HEK293 (cell line): ENCODE data around the gene SYNE1.
"Not testable (repeated sequence)": the region's sequence is repeated elsewhere in the genome, so short reads cannot be mapped to it uniquely, and the experiment has no call there.

Experiments
- CTCF ChIA-PET: fragments of 350-600 bp; formaldehyde crosslinking; extraction: SDS; loops from one replicate; lab custom pipeline; 2021; ENCODE audit warnings: antibody characterized with exemption; lab: Yijun Ruan, JAX
- POLR2A ChIA-PET: fragments of 300-600 bp; formaldehyde crosslinking; extraction: SDS; loops from one replicate; lab custom pipeline; 2020; ENCODE audit warnings: antibody characterized with exemption, inconsistent platforms; lab: Yijun Ruan, JAX
- H3K27ac ChIP-seq: fragments of 200-500 bp; sonication (Bioruptor generic); 2 replicates; pipeline ENCODE4 v1.5.1; 2014; ENCODE audit warnings: low read depth, low read length, control low read depth, inconsistent platforms; ENCODE audit errors: extremely low read depth
- H3K36me3 ChIP-seq, 2 experiments: fragments of 200-500 bp in 1 of 2; sonication (Bioruptor generic) in 1 of 2; 1 replicate in 1 of 2; 2 replicates in 1 of 2; pipeline ENCODE4 v1.5.1; 2014 to 2017; ENCODE audit warnings: inconsistent platforms in 2 of 2, low read length in 2 of 2; ENCODE audit not compliant: control insufficient read depth in 2 of 2, insufficient read depth in 1 of 2
- H3K4me1 ChIP-seq: fragments of 200-500 bp; sonication (Bioruptor generic); 2 replicates; pipeline ENCODE4 v1.5.1; 2014; ENCODE audit warnings: mild to moderate bottlenecking, low read length, inconsistent platforms; ENCODE audit not compliant: control insufficient read depth, insufficient read depth
- H3K4me3 ChIP-seq: 2 replicates; pipeline ENCODE4 v1.5.1; 2011; ENCODE audit warnings: low read depth, mild to moderate bottlenecking, control low read depth, low read length, moderate library complexity
- H3K9me3 ChIP-seq: fragments of 200-500 bp; sonication (Bioruptor generic); 2 replicates; pipeline ENCODE4 v1.5.1; 2014; ENCODE audit warnings: low read depth, low read length, inconsistent platforms; ENCODE audit not compliant: control insufficient read depth, insufficient read depth
- GLIS1 ChIP-seq: fragments of 450-650 bp; formaldehyde crosslinking; IDR thresholded peaks from 2 replicates; pipeline ENCODE4 v1.5.1; 2016; ENCODE audit warnings: missing biosample characterization, missing genetic modification characterization
- OVOL3 ChIP-seq: fragments of 450-650 bp; formaldehyde crosslinking; IDR thresholded peaks from 2 replicates; pipeline ENCODE4 v1.5.1; 2016; ENCODE audit warnings: missing biosample characterization, missing genetic modification characterization
- ZNF138 ChIP-seq: fragments of 450-650 bp; formaldehyde crosslinking; IDR thresholded peaks from 2 replicates; pipeline ENCODE4 v1.5.1; 2016; ENCODE audit warnings: missing biosample characterization, missing genetic modification characterization, borderline replicate concordance
- ZNF146 ChIP-seq: fragments of 450-650 bp; formaldehyde crosslinking; IDR thresholded peaks from 2 replicates; pipeline ENCODE4 v1.5.1; 2016; ENCODE audit warnings: missing biosample characterization, missing genetic modification characterization
- ZNF174 ChIP-seq: fragments of 450-650 bp; formaldehyde crosslinking; IDR thresholded peaks from 2 replicates; pipeline ENCODE4 v1.5.0; 2017; ENCODE audit warnings: missing biosample characterization, mild to moderate bottlenecking, missing genetic modification characterization
- ZNF239 ChIP-seq: fragments of 450-650 bp; formaldehyde crosslinking; IDR thresholded peaks from 2 replicates; pipeline ENCODE4 v1.5.1; 2016; ENCODE audit warnings: missing biosample characterization, missing genetic modification characterization
- ZNF248 ChIP-seq: fragments of 450-650 bp; formaldehyde crosslinking; IDR thresholded peaks from 2 replicates; pipeline ENCODE4 v1.5.1; 2017; ENCODE audit warnings: missing biosample characterization, missing genetic modification characterization
- ZNF292 ChIP-seq: fragments of 450-650 bp; formaldehyde crosslinking; IDR thresholded peaks from 2 replicates; pipeline ENCODE4 v1.5.1; 2016; ENCODE audit warnings: low read depth, missing biosample characterization, missing genetic modification characterization, borderline replicate concordance
- ZNF354C ChIP-seq: fragments of 450-650 bp; formaldehyde crosslinking; IDR thresholded peaks from 2 replicates; pipeline ENCODE4 v1.5.1; 2016; ENCODE audit warnings: missing biosample characterization, missing genetic modification characterization, low read depth, borderline replicate concordance
- ZNF629 ChIP-seq: fragments of 450-650 bp; formaldehyde crosslinking; IDR thresholded peaks from 2 replicates; pipeline ENCODE4 v1.5.1; 2017; ENCODE audit warnings: missing biosample characterization, missing genetic modification characterization
- ZNF747 ChIP-seq: fragments of 450-650 bp; formaldehyde crosslinking; IDR thresholded peaks from 2 replicates; pipeline ENCODE4 v1.5.1; 2016; ENCODE audit warnings: missing biosample characterization, missing genetic modification characterization
- ZXDB ChIP-seq: fragments of 450-650 bp; formaldehyde crosslinking; IDR thresholded peaks from 2 replicates; pipeline ENCODE4 v1.5.1; 2016; ENCODE audit warnings: missing biosample characterization, missing genetic modification characterization
- TF ChIP-seq, protein P1 (sequence below): fragments of 450-650 bp; formaldehyde crosslinking; IDR thresholded peaks from 2 replicates; pipeline ENCODE4 v1.5.1; 2017; ENCODE audit warnings: missing biosample characterization, missing genetic modification characterization
- TF ChIP-seq, protein P2 (sequence below): fragments of 450-650 bp; formaldehyde crosslinking; IDR thresholded peaks from 2 replicates; pipeline ENCODE4 v1.5.1; 2016; ENCODE audit warnings: missing biosample characterization, missing genetic modification characterization, borderline replicate concordance
- TF ChIP-seq, protein P3 (sequence below): fragments of 450-650 bp; formaldehyde crosslinking; IDR thresholded peaks from 2 replicates; pipeline ENCODE4 v1.5.1; 2016; ENCODE audit warnings: missing biosample characterization, missing genetic modification characterization
- TF ChIP-seq, protein P4 (sequence below): fragments of 450-650 bp; formaldehyde crosslinking; IDR thresholded peaks from 2 replicates; pipeline ENCODE4 v1.5.1; 2016; ENCODE audit warnings: missing biosample characterization, missing genetic modification characterization

The SYNE1 gene

DNA sequence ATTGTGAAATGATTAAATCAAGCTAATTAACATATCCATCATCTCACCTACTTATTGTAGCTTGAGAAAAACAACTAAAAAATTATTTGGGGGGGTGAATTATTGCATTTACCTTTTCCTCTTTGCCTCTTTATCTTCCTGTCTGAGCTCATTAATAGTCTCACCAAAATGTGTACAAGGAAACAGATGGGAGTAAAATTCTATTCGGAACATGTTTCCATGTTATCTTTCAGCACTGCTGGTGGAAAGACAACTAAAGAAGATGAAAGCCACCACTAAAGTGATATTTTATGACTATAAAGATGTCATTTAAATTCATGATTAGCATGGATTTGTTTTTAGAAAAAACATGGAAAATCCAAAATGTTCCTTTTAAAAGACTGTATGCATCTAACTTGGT is 102.6 kb downstream of the SYNE1 start (continued):
- TF ChIP-seq GLIS1 (tag by site-specific recombination) (no peak), ZNF747 (tag by site-specific recombination) (no peak)
- TF ChIP-seq, protein P1, sequence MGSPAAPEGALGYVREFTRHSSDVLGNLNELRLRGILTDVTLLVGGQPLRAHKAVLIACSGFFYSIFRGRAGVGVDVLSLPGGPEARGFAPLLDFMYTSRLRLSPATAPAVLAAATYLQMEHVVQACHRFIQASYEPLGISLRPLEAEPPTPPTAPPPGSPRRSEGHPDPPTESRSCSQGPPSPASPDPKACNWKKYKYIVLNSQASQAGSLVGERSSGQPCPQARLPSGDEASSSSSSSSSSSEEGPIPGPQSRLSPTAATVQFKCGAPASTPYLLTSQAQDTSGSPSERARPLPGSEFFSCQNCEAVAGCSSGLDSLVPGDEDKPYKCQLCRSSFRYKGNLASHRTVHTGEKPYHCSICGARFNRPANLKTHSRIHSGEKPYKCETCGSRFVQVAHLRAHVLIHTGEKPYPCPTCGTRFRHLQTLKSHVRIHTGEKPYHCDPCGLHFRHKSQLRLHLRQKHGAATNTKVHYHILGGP (tag by site-specific recombination), result no peak

DNA sequence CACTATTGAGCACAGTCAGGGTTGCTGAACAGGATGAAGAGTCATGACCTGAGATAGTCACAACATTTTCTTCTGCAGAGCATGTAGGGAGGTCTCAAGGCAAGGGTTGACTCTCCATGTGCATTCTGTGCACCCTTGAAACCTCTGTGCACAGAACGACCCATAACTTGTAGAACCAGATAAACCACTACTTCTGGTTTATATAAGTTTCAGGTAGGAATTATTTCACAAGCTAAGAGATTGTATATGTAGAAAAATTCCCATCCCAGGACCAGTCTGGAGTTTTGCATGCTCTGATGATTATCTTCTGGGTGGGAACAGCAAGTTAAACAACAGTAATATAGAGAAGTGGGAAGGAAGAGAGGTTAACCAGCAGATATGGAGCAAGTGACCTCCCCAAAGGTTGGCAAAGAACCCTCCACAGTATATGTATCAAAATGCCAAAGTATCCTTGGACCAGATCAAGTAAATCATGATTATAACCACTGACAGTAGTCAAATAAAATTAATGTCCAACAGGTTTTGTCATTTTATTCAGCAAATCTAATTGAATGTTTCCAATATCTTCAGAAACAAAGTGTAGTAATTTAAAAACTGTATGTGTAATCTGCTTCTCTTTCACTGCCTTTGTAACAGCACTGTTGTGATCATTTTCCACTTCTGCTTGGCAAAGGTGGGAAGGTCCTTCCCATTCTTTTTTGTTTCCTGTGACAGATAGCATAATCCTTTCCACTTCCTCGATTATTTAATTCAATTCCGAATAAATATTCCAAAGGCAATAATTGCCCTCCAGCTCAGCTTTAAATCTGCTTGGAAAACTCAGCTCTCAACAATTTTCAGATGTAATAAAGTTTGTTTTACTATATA is 104.4 kb downstream of the SYNE1 start:
- Histone ChIP-seq H3K4me3 (no peak overlapping the region), H3K9me3 (no peaks in the 10 kb centered on the region), H3K36me3 (no peaks in the 10 kb centered on the region), H3K4me1 (no peaks in the 10 kb centered on the region), H3K27ac (no peak overlapping the region)
- POLR2A ChIA-PET, result no interaction called here
- no peak for TF ChIP-seq ZNF174 (tag by site-specific recombination)
- TF ChIP-seq ZNF292 (tag by site-specific recombination), result no peak
- no peak for TF ChIP-seq ZNF354C (tag by site-specific recombination)
- TF ChIP-seq OVOL3 (tag by site-specific recombination), result no peak
- TF ChIP-seq ZXDB (tag by site-specific recombination), result no peak
- no peak for TF ChIP-seq ZNF248 (tag by site-specific recombination)
- CTCF ChIA-PET, result interaction anchor here (0.7 to 1.3 kb wide), 2 partner anchors 8 to 49 kb away, joined by 5 read pairs; no protein-coding TSS in a partner anchor

DNA sequence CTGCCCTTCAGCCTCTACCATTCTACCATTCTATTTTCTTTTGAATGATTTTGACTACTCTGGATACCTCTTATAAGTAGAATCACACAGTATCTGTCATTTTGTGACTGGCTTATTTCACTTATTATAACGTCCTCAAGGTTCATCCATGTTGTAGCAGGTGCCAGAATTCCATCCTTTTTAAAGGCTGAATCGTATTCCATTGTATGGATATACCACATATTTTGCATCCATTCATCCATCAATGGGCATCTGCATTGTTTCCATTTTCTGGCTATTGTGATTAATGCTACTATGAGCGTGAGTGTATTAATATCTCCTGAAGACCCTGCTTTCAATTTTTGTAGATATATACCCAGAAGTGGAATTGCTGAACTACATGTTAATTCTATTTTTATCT is 105.5 kb downstream of the SYNE1 start:
- no peaks in the 10 kb centered on the region for H3K9me3 ChIP-seq
- no peak overlapping the region for H3K4me3 ChIP-seq
- H3K27ac ChIP-seq, result no peak overlapping the region
- no peaks in the 10 kb centered on the region for H3K36me3 ChIP-seq
- no peaks in the 10 kb centered on the region for H3K4me1 ChIP-seq
- CTCF ChIA-PET, result interaction anchor here (0.7 kb wide), 1 partner anchor 50 kb away, joined by 5 read pairs; no protein-coding TSS in a partner anchor
- no peak for TF ChIP-seq ZNF138
- TF ChIP-seq, protein P2, sequence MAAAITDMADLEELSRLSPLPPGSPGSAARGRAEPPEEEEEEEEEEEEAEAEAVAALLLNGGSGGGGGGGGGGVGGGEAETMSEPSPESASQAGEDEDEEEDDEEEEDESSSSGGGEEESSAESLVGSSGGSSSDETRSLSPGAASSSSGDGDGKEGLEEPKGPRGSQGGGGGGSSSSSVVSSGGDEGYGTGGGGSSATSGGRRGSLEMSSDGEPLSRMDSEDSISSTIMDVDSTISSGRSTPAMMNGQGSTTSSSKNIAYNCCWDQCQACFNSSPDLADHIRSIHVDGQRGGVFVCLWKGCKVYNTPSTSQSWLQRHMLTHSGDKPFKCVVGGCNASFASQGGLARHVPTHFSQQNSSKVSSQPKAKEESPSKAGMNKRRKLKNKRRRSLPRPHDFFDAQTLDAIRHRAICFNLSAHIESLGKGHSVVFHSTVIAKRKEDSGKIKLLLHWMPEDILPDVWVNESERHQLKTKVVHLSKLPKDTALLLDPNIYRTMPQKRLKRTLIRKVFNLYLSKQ, result no peak
- TF ChIP-seq, all 188 proteins: peak for 0
- POLR2A ChIA-PET, result no interaction called here

DNA sequence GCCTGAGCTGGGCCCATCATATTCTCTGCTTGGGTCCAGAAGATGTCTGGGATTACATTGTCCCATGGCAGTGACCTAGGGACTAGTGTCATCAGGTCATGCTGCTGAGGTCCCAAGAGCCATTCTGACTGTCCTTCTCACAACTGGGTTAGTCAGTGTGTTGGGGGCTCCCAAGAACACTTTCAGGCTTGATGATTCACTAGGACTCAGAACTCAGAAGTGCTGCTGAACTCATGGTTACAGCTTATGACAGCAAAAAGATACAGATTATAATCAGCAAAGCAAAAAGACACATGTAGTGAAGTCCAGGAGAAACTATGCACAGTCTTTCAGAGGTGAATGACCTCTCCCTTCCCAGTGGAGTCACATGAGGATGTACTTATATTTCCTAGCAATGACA is 107.8 kb downstream of the SYNE1 start:
- no peak for TF ChIP-seq ZNF629 (tag by site-specific recombination)
- TF ChIP-seq ZNF239 (tag by site-specific recombination), result no peak

DNA sequence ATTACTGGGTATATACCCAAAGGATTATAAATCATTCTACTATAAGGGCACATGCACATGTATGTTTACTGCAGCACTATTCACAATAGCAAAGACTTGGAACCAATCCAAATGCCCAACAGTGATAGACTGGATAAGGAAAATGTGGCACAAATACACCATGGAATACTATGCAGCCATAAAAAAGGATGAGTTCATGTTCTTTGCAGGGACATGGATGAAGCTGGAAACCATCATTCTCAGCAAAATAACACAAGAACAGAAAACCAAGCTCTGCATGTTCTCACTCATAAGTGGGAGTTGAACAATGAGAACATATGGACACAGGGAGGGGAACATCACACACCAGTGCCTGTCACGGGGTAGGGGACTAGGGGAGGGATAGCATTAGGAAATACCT is 123.0 kb downstream of the SYNE1 start:
- H3K4me3 ChIP-seq, H3K4me1 ChIP-seq, H3K27ac ChIP-seq, POLR2A ChIA-PET, H3K9me3 ChIP-seq, H3K36me3 ChIP-seq: not testable (repeated sequence)
- TF ChIP-seq, protein P3, sequence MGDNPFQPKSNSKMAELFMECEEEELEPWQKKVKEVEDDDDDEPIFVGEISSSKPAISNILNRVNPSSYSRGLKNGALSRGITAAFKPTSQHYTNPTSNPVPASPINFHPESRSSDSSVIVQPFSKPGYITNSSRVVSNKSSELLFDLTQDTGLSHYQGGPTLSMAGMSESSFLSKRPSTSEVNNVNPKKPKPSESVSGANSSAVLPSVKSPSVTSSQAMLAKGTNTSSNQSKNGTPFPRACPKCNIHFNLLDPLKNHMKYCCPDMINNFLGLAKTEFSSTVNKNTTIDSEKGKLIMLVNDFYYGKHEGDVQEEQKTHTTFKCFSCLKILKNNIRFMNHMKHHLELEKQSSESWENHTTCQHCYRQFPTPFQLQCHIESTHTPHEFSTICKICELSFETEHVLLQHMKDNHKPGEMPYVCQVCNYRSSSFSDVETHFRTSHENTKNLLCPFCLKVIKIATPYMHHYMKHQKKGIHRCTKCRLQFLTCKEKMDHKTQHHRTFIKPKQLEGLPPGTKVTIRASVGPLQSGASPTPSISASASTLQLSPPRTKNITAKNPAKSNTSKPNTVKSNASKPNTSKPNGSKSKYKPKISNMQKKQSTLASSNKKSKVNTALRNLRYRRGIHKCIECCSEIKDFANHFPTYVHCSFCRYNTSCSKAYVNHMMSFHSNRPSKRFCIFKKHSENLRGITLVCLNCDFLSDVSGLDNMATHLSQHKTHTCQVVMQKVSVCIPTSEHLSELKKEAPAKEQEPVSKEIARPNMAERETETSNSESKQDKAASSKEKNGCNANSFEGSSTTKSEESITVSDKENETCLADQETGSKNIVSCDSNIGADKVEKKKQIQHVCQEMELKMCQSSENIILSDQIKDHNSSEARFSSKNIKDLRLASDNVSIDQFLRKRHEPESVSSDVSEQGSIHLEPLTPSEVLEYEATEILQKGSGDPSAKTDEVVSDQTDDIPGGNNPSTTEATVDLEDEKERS, result 0 out of 2 replicates have a peak, but pooled peaks have one; percentile 14
- peak; percentile 92 for TF ChIP-seq ZNF146 (tag by site-specific recombination)
- TF ChIP-seq, protein P4, sequence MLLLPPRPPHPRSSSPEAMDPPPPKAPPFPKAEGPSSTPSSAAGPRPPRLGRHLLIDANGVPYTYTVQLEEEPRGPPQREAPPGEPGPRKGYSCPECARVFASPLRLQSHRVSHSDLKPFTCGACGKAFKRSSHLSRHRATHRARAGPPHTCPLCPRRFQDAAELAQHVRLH (tag by site-specific recombination), result peak; percentile 14; the same call in 1 of the 2 replicates
- CTCF ChIA-PET, result interaction anchor here (0.6 kb wide), 1 partner anchor 1485 kb away, joined by 5 read pairs; no protein-coding TSS in a partner anchor

More for the DNA sequence above, 107.8 kb downstream of the SYNE1 start:
- no peak overlapping the region for H3K4me3 ChIP-seq
- ChIA-PET POLR2A (no interaction called here), CTCF (no interaction called here)
- H3K4me1 ChIP-seq, result no peaks in the 10 kb centered on the region
- no peaks in the 10 kb centered on the region for H3K9me3 ChIP-seq
- no peaks in the 10 kb centered on the region for H3K36me3 ChIP-seq
- no peak overlapping the region for H3K27ac ChIP-seq
